PC-9 (cell line): ENCODE results near the gene AIP.

Experiments used
- CTCF ChIP-seq: fragments of 200-600 bp; sonication (generic); conservative IDR thresholded peaks from 2 replicates; pipeline ENCODE4 v1.6.1; 2017; ENCODE audit warnings: mixed run types, antibody characterized with exemption, mild to moderate bottlenecking, moderate library complexity
- EZH2 ChIP-seq: fragments of 200-600 bp; sonication (generic); IDR thresholded peaks from 2 replicates; pipeline ENCODE4 v1.8.0; 2017; ENCODE audit warnings: antibody characterized with exemption, low read depth

- TF ChIP-seq EZH2 (no peak), CTCF (no peak)
Measured at GRCh38 chr11:67458266-67458665, 24.6 kb upstream of the AIP start.
